DND-41 (cell line): ENCODE measurements around the gene FAS.

Experiments used
- ATAC-seq: fragments of 200-7000 bp; cut with Tn5 transposase; 3 replicates; pipeline ENCODE4 v1.9.1; 2021; ENCODE audit warnings: low read depth; ENCODE audit not compliant: insufficient read depth
- DNase-seq: peaks from one replicate; pipeline ENCODE4 v3.0.0-alpha.2; 2020
- H2AFZ ChIP-seq: 2 replicates; pipeline ENCODE4 v1.6.0; 2012; ENCODE audit warnings: low read depth, low read length
- H3K27ac ChIP-seq: 2 replicates; pipeline ENCODE4 v1.5.1; 2012; ENCODE audit warnings: low read length, inconsistent platforms
- H3K27me3 ChIP-seq: fragments of 200-600 bp; sonication (generic); 2 replicates; pipeline ENCODE4 v1.6.0; 2012; ENCODE audit warnings: low read length, mild to moderate bottlenecking, inconsistent platforms; ENCODE audit not compliant: insufficient read depth, poor library complexity
- H3K36me3 ChIP-seq: 2 replicates; pipeline ENCODE4 v1.5.1; 2012; ENCODE audit warnings: low read length, inconsistent platforms; ENCODE audit not compliant: insufficient read depth
- H3K4me1 ChIP-seq: 2 replicates; pipeline ENCODE4 v1.5.1; 2012; ENCODE audit warnings: mild to moderate bottlenecking, low read length; ENCODE audit not compliant: insufficient read depth
- H3K4me2 ChIP-seq: 2 replicates; pipeline ENCODE4 v1.6.0; 2012; ENCODE audit warnings: mild to moderate bottlenecking, moderate library complexity, low read length, inconsistent platforms; ENCODE audit not compliant: insufficient read depth
- H3K4me3 ChIP-seq, 2 experiments: fragments of 200-600 bp in 1 of 2; shearing (Covaris generic) in 1 of 2; 2 replicates each; pipeline ENCODE4 v1.5.1; 2012 to 2016; ENCODE audit warnings: inconsistent platforms in 2 of 2, low read length in 2 of 2, mild to moderate bottlenecking in 2 of 2, low read depth in 1 of 2, moderate library complexity in 1 of 2
- H3K79me2 ChIP-seq: 2 replicates; pipeline ENCODE4 v1.6.0; 2012; ENCODE audit warnings: low read length, inconsistent platforms; ENCODE audit not compliant: insufficient read depth
- H3K9ac ChIP-seq: 2 replicates; pipeline ENCODE4 v1.6.0; 2012; ENCODE audit warnings: low read depth, mild to moderate bottlenecking, inconsistent platforms, low read length, moderate library complexity
- H3K9me3 ChIP-seq: 2 replicates; pipeline ENCODE4 v1.5.1; 2012; ENCODE audit warnings: low read length, moderate library complexity, mild to moderate bottlenecking, inconsistent platforms; ENCODE audit not compliant: insufficient read depth, severe bottlenecking
- H4K20me1 ChIP-seq: 2 replicates; pipeline ENCODE4 v1.6.0; 2012; ENCODE audit warnings: low read length; ENCODE audit not compliant: insufficient read depth
- EZH2 ChIP-seq: IDR thresholded peaks from 3 replicates; pipeline ENCODE4 v1.6.1; 2012; ENCODE audit warnings: borderline replicate concordance, low read depth, mild to moderate bottlenecking, moderate library complexity, low read length, inconsistent platforms; ENCODE audit not compliant: severe bottlenecking
- TF ChIP-seq, protein P1 (sequence below): IDR thresholded peaks from 2 replicates; pipeline ENCODE4 v1.5.1; 2012; ENCODE audit warnings: borderline replicate concordance, low read length, moderate library complexity, mild to moderate bottlenecking; ENCODE audit not compliant: poor library complexity, severe bottlenecking; ENCODE audit errors: extremely low read depth

The FAS gene

DNA sequence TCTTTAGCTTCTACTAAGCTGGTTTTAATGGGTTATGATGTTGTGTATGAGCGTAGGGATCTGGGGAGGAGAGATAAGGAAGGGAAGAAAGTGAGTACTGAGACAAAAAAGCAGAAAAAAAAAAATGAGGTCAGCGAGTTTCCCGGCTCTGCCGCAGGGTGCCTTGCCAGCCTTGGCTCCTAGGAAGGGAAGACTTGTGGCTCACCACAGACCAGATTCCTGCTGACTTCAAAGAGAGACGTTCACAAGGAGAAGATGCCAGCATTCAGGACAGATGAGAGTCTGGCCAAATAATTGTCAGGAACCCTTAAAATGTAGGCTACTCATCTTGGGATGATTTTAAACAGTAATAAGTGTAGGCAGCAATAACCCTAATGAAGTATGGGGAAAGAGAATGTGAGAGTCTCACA, 11.4 kb upstream of the FAS start:
- no peak overlapping the region for H2AFZ ChIP-seq
- H3K27me3 ChIP-seq = no peaks in the 10 kb centered on the region
- H3K36me3 ChIP-seq = no peaks in the 10 kb centered on the region
- H3K4me3 ChIP-seq = no peak overlapping the region
- H3K79me2 ChIP-seq = no peaks in the 10 kb centered on the region
- TF ChIP-seq EZH2 = no peak
- TF ChIP-seq, protein P1, sequence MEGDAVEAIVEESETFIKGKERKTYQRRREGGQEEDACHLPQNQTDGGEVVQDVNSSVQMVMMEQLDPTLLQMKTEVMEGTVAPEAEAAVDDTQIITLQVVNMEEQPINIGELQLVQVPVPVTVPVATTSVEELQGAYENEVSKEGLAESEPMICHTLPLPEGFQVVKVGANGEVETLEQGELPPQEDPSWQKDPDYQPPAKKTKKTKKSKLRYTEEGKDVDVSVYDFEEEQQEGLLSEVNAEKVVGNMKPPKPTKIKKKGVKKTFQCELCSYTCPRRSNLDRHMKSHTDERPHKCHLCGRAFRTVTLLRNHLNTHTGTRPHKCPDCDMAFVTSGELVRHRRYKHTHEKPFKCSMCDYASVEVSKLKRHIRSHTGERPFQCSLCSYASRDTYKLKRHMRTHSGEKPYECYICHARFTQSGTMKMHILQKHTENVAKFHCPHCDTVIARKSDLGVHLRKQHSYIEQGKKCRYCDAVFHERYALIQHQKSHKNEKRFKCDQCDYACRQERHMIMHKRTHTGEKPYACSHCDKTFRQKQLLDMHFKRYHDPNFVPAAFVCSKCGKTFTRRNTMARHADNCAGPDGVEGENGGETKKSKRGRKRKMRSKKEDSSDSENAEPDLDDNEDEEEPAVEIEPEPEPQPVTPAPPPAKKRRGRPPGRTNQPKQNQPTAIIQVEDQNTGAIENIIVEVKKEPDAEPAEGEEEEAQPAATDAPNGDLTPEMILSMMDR = no peak
- no peak overlapping the region for H3K27ac ChIP-seq
- H3K4me1 ChIP-seq = peaks cover 16% of the 10 kb centered on the region
- H4K20me1 ChIP-seq = no peaks in the 10 kb centered on the region
- no peak overlapping the region for H3K9ac ChIP-seq
- no peak overlapping the region for H3K4me2 ChIP-seq
- ATAC-seq (no peak), DNase-seq (no peak)
- H3K9me3 ChIP-seq = no peaks in the 10 kb centered on the region

DNA sequence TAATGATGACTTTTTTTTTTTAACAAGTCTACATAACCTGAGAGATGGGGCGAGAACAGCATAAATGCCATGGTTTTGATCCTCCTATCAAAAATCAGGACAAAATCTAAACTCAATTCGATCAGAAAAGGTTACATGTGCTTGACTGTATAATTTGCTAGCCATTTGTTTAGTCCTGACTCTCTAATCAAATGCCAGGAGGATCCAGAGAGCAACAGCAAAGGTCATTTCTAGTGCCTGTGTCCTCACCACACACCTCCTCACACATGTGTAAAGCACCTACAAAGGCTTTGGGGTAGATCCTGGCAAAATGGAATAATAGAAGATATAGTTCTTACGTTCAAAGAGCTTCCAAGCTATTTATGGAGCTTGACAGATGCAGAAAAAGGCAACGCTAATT, 11.0 kb upstream of the FAS start:
- Histone ChIP-seq H3K27me3 (no peaks in the 10 kb centered on the region), H3K27ac (no peak overlapping the region), H3K9me3 (no peaks in the 10 kb centered on the region), H3K36me3 (no peaks in the 10 kb centered on the region), H3K9ac (no peak overlapping the region), H3K4me3 (no peak overlapping the region), H4K20me1 (no peaks in the 10 kb centered on the region), H3K79me2 (no peaks in the 10 kb centered on the region), H2AFZ (no peak overlapping the region), H3K4me2 (no peak overlapping the region), H3K4me1 (peaks cover 11% of the 10 kb centered on the region)
- TF ChIP-seq, protein P1 = no peak
- no peak for TF ChIP-seq EZH2
- DNase-seq (no peak), ATAC-seq (no peak)

DNA sequence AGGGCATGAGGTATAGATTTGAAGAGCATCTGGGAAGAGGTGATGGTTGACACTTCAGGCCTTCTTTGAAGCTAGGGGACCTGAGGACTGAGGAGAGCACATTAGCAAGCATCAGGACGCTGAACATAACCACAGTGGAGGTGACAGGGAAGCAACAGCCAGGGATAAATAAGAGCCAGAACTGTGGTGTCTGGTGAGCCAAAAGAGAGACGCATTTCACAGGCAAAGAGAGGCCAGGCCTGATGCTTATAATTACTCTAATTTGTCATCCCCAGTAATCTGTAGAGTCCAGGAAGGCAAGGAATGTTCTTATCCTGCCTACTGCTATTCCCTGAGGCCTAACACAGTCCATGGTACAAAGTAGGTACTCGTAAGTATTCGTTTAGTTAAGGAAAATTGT, 10.4 kb upstream of the FAS start:
- H4K20me1 ChIP-seq = no peaks in the 10 kb centered on the region
- TF ChIP-seq, protein P1 = no peak
- no peak for TF ChIP-seq EZH2
- H3K27me3 ChIP-seq = no peaks in the 10 kb centered on the region
- H3K36me3 ChIP-seq = no peaks in the 10 kb centered on the region
- no peak for DNase-seq
- H3K9me3 ChIP-seq = no peaks in the 10 kb centered on the region
- no peak overlapping the region for H3K9ac ChIP-seq
- no peak overlapping the region for H2AFZ ChIP-seq
- ATAC-seq = no peak
- no peaks in the 10 kb centered on the region for H3K79me2 ChIP-seq
- H3K4me2 ChIP-seq = no peak overlapping the region
- peaks cover 6% of the 10 kb centered on the region for H3K4me1 ChIP-seq
- H3K4me3 ChIP-seq = no peak overlapping the region
- no peak overlapping the region for H3K27ac ChIP-seq

DNA sequence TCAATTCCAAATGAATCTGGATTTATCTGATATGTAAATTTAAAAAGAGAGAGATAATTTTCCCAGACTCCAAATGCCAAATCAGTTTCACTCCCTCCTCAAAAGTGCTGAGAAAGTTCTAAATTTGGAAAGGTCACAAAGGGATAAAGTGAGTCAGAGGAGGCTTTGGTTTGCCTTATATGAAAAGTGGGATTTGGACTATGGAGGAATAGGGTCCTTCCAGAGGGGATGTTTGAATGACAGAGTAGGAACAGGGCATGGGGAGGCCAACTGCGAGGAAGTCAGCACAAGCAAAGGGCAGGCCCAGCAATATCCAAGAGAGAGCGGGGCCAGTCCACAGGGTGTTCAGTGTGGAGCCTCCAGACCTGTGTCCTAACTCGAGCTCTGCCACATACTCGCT, 9.8 kb upstream of the FAS start:
- Histone ChIP-seq H3K27me3 (no peaks in the 10 kb centered on the region), H3K4me3 (no peak overlapping the region), H3K36me3 (no peaks in the 10 kb centered on the region), H3K4me2 (no peak overlapping the region), H3K9me3 (no peaks in the 10 kb centered on the region), H2AFZ (no peak overlapping the region), H4K20me1 (no peaks in the 10 kb centered on the region), H3K27ac (no peak overlapping the region), H3K9ac (no peak overlapping the region), H3K4me1 (peaks cover under 1% of the 10 kb centered on the region), H3K79me2 (no peaks in the 10 kb centered on the region)
- ATAC-seq (no peak), DNase-seq (no peak)
- TF ChIP-seq EZH2 = no peak
- TF ChIP-seq, protein P1 = no peak
